ENCODE results near the gene KCNK4.

Gene KCNK4

GRCh38 chr11:64291752-64292459 is 804 bp downstream of the KCNK4 start:
- DNase-seq (ENCODE audit: low spot score) = no peak

- DNase-seq (ENCODE audit: low spot score) = no peak
Observed at GRCh38 chr11:64292460-64293254, 1.6 kb downstream of the KCNK4 start.

- peak; percentile 61 for DNase-seq (ENCODE audit: low spot score)
Observed at GRCh38 chr11:64294774-64295173, 3.7 kb downstream of the KCNK4 start.

GRCh38 chr11:64295760-64296159 is 4.7 kb downstream of the KCNK4 start:
- DNase-seq (ENCODE audit: low spot score) = no peak

- peak; percentile 29 for DNase-seq (ENCODE audit: low spot score)
Observed at GRCh38 chr11:64296236-64296635, 5.1 kb downstream of the KCNK4 start.

- no peak for DNase-seq (ENCODE audit: low spot score)
Observed at GRCh38 chr11:64296830-64297698, 6.0 kb downstream of the KCNK4 start.

GRCh38 chr11:64297699-64298358 is 6.7 kb downstream of the KCNK4 start:
- no peak for DNase-seq (ENCODE audit: low spot score)

- peak; percentile 55 for DNase-seq (ENCODE audit: low spot score)
Observed at GRCh38 chr11:64298966-64299846, 8.1 kb downstream of the KCNK4 start.

- no peak for DNase-seq (ENCODE audit: low spot score)
Observed at GRCh38 chr11:64299847-64300648, 8.9 kb downstream of the KCNK4 start, which contains the start of gene CATSPERZ. Gene CATSPERZ, plus strand, starts transcription at chr11:64300358. Its CDS starts 53 bp downstream, at chr11:64300411.

- DNase-seq (ENCODE audit: low spot score) = no peak
Observed at GRCh38 chr11:64303109-64304031, 12.3 kb downstream of the KCNK4 start.

- DNase-seq (ENCODE audit: low spot score) = no peak
Observed at GRCh38 chr11:64304032-64304315, 12.9 kb downstream of the KCNK4 start.

GRCh38 chr11:64304316-64305072 is 13.4 kb downstream of the KCNK4 start:
- DNase-seq (ENCODE audit: low spot score) = peak; percentile 89

GRCh38 chr11:64305075-64305690 is 14.1 kb downstream of the KCNK4 start, which contains the start of gene ESRRA:
Gene ESRRA, plus strand, starts transcription at chr11:64305524. Its CDS starts 1,656 bp downstream, at chr11:64307180.
- DNase-seq (ENCODE audit: low spot score) = peak; percentile 100

- DNase-seq (ENCODE audit: low spot score) = no peak
Observed at GRCh38 chr11:64305691-64306562, 14.8 kb downstream of the KCNK4 start.

- no peak for DNase-seq (ENCODE audit: low spot score)
Observed at GRCh38 chr11:64306563-64306875, 15.4 kb downstream of the KCNK4 start.

GRCh38 chr11:64306876-64307622 is 15.9 kb downstream of the KCNK4 start:
- DNase-seq (ENCODE audit: low spot score) = no peak
